ENCODE results near the gene EPHA10. TPM values are rescaled to one million over a fixed set of nuclear protein-coding genes. Genes with fewer than 3 reads are reported as not detected.

EPHA10 gene
- total RNA-seq, 4 donors from 2014 or later: 0.17 TPM; not detected in 3

- ATAC-seq (no peak), DNase-seq (no peak)
- no peak for TF ChIP-seq POLR2A (IDR thresholded peaks at IDR 0.05)
- no peak for TF ChIP-seq CTCF (IDR thresholded peaks at IDR 0.05 in 4 of 5, conservative IDR thresholded peaks at IDR 0.05 in 1 of 5)
- Histone ChIP-seq H3K4me1 (no peaks in the 10 kb centered on the region), H3K4me3 (no peak overlapping the region), H3K9me3 (no peaks in the 10 kb centered on the region), H3K27ac (no peak overlapping the region), H3K36me3 (no peaks in the 10 kb centered on the region), H3K27me3 (peaks cover 8 to 16% (median 12%) of the 10 kb centered on the region in 3 donors)
- intact Hi-C loops (cut with DNase I; ENCODE audit: low total_unique reads): no loop called here
- in situ Hi-C loops (cut with MboI; ENCODE audit: low sequenced_read_pairs in 4 of 4): no loop called here
Observed at GRCh38 chr1:37731312-37732019, 33.5 kb downstream of the EPHA10 start.

GRCh38 chr1:37730376-37730775 lies 34.5 kb downstream of the EPHA10 start:
- no peak overlapping the region for H3K4me3 ChIP-seq
- DNase-seq: no peak
- TF ChIP-seq CTCF (IDR thresholded peaks at IDR 0.05 in 4 of 5, conservative IDR thresholded peaks at IDR 0.05 in 1 of 5) (no peak), POLR2A (IDR thresholded peaks at IDR 0.05) (no peak)
- intact Hi-C loops (cut with DNase I; ENCODE audit: low total_unique reads) (no loop called here), in situ Hi-C loops (cut with MboI; ENCODE audit: low sequenced_read_pairs in 4 of 4) (no loop called here)
- H3K27me3 ChIP-seq: peaks cover 7 to 15% (median 14%) of the 10 kb centered on the region in 3 donors
- no peaks in the 10 kb centered on the region for H3K4me1 ChIP-seq
- no peak for ATAC-seq
- no peak overlapping the region for H3K27ac ChIP-seq
- H3K36me3 ChIP-seq: no peaks in the 10 kb centered on the region
- H3K9me3 ChIP-seq: no peaks in the 10 kb centered on the region

- TF ChIP-seq POLR2A (IDR thresholded peaks at IDR 0.05) (no peak), CTCF (IDR thresholded peaks at IDR 0.05 in 4 of 5, conservative IDR thresholded peaks at IDR 0.05 in 1 of 5) (no peak)
- Histone ChIP-seq H3K36me3 (no peaks in the 10 kb centered on the region), H3K4me1 (no peaks in the 10 kb centered on the region), H3K4me3 (no peak overlapping the region), H3K9me3 (no peaks in the 10 kb centered on the region), H3K27me3 (peaks cover 0 to 9% (median 6%) of the 10 kb centered on the region in 3 donors), H3K27ac (no peak overlapping the region)
- in situ Hi-C loops (cut with MboI; ENCODE audit: low sequenced_read_pairs in 4 of 4): no loop called here
- DNase-seq: no peak
- ATAC-seq: no peak
- intact Hi-C loops (cut with DNase I; ENCODE audit: low total_unique reads): no loop called here
Observed at GRCh38 chr1:37728416-37728815, 36.5 kb downstream of the EPHA10 start.

GRCh38 chr1:37726751-37727585 lies 38.0 kb downstream of the EPHA10 start:
- TF ChIP-seq POLR2A (IDR thresholded peaks at IDR 0.05) (no peak), CTCF (IDR thresholded peaks at IDR 0.05 in 4 of 5, conservative IDR thresholded peaks at IDR 0.05 in 1 of 5) (no peak)
- Histone ChIP-seq H3K9me3 (no peaks in the 10 kb centered on the region), H3K4me1 (no peaks in the 10 kb centered on the region), H3K27ac (no peak overlapping the region), H3K4me3 (no peak overlapping the region), H3K36me3 (no peaks in the 10 kb centered on the region), H3K27me3 (peaks cover 0 to 7% (median 6%) of the 10 kb centered on the region in 3 donors)
- in situ Hi-C loops (cut with MboI; ENCODE audit: low sequenced_read_pairs in 4 of 4): no loop called here
- ATAC-seq (no peak), DNase-seq (no peak)
- intact Hi-C loops (cut with DNase I; ENCODE audit: low total_unique reads): no loop called here
